SK-N-SH treated with all-trans-retinoic acid at 6 μM for 48 hours (cell line): ENCODE results near the gene LIN7A.

Experiments used
- ATAC-seq: fragments of 200-7000 bp; cut with Tn5 transposase; 3 replicates; pipeline ENCODE4 v1.9.1; 2020; ENCODE audit warnings: mild to moderate bottlenecking, moderate library complexity
- ARNTL ChIP-seq: fragments of 450-650 bp; formaldehyde crosslinking; IDR thresholded peaks from 2 replicates; pipeline ENCODE4 v1.5.0; 2020; ENCODE audit warnings: low read depth, mild to moderate bottlenecking, moderate library complexity, borderline replicate concordance
- BACH2 ChIP-seq: fragments of 250-450 bp; sonication (Bioruptor Pico); IDR thresholded peaks from 2 replicates; pipeline ENCODE4 v1.9.0; 2021; ENCODE audit warnings: mild to moderate bottlenecking, borderline replicate concordance
- CSDC2 ChIP-seq: fragments of 250-450 bp; sonication (Bioruptor Pico); IDR thresholded peaks from 2 replicates; pipeline ENCODE4 v1.5.0; 2020; ENCODE audit warnings: mild to moderate bottlenecking, moderate library complexity
- CSRNP3 ChIP-seq: fragments of 250-450 bp; sonication (Bioruptor Pico); IDR thresholded peaks from 2 replicates; pipeline ENCODE4 v1.5.1; 2021; ENCODE audit warnings: mild to moderate bottlenecking, moderate library complexity
- ESRRG ChIP-seq: fragments of 250-450 bp; sonication (Bioruptor Pico); IDR thresholded peaks from 2 replicates; pipeline ENCODE4 v1.6.1; 2021; ENCODE audit warnings: mild to moderate bottlenecking
- GLIS3 ChIP-seq: fragments of 250-450 bp; sonication (Bioruptor Pico); IDR thresholded peaks from 2 replicates; pipeline ENCODE4 v1.5.0; 2020; ENCODE audit warnings: mild to moderate bottlenecking, moderate library complexity
- ISL1 ChIP-seq: fragments of 250-450 bp; sonication (Bioruptor Pico); IDR thresholded peaks from 2 replicates; pipeline ENCODE4 v2.1.2; 2022; ENCODE audit warnings: mild to moderate bottlenecking, moderate library complexity
- OSR1 ChIP-seq: fragments of 250-450 bp; sonication (Bioruptor Pico); IDR thresholded peaks from 2 replicates; pipeline ENCODE4 v1.8.0; 2022; ENCODE audit warnings: moderate library complexity, mild to moderate bottlenecking, inconsistent platforms
- PATZ1 ChIP-seq: fragments of 250-450 bp; sonication (Bioruptor Pico); IDR thresholded peaks from 2 replicates; pipeline ENCODE4 v1.8.0; 2020; ENCODE audit warnings: mild to moderate bottlenecking, moderate library complexity, borderline replicate concordance
- POU6F1 ChIP-seq: fragments of 250-450 bp; sonication (Bioruptor Pico); IDR thresholded peaks from 2 replicates; pipeline ENCODE4 v1.8.0; 2021; ENCODE audit warnings: low read depth, mild to moderate bottlenecking, moderate library complexity, borderline replicate concordance
- PPARA ChIP-seq: fragments of 250-450 bp; sonication (Bioruptor Pico); IDR thresholded peaks from 2 replicates; pipeline ENCODE4 v1.5.0; 2020; ENCODE audit warnings: mild to moderate bottlenecking, borderline replicate concordance
- RARB ChIP-seq: fragments of 250-450 bp; sonication (Bioruptor Pico); IDR thresholded peaks from 2 replicates; pipeline ENCODE4 v1.8.0; 2021; ENCODE audit warnings: mild to moderate bottlenecking, moderate library complexity
- SNAI2 ChIP-seq: fragments of 250-450 bp; sonication (Bioruptor Pico); IDR thresholded peaks from 2 replicates; pipeline ENCODE4 v1.5.0; 2020; ENCODE audit warnings: mild to moderate bottlenecking, moderate library complexity
- TCF4 ChIP-seq: fragments of 250-450 bp; sonication (Bioruptor Pico); IDR thresholded peaks from 2 replicates; pipeline ENCODE4 v1.8.0; 2021; ENCODE audit warnings: mild to moderate bottlenecking, moderate library complexity, borderline replicate concordance
- TOX ChIP-seq: fragments of 250-450 bp; sonication (Bioruptor Pico); IDR thresholded peaks from 2 replicates; pipeline ENCODE4 v1.8.0; 2021; ENCODE audit warnings: mild to moderate bottlenecking, moderate library complexity, borderline replicate concordance
- TSHZ2 ChIP-seq: fragments of 250-450 bp; sonication (Bioruptor Pico); IDR thresholded peaks from 2 replicates; pipeline ENCODE4 v1.5.0; 2020; ENCODE audit warnings: mild to moderate bottlenecking, moderate library complexity
- ZC3H10 ChIP-seq: fragments of 250-450 bp; sonication (Bioruptor Pico); IDR thresholded peaks from 2 replicates; pipeline ENCODE4 v1.5.1; 2021; ENCODE audit warnings: mild to moderate bottlenecking, moderate library complexity
- ZFP30 ChIP-seq: fragments of 450-650 bp; formaldehyde crosslinking; IDR thresholded peaks from 2 replicates; pipeline ENCODE4 v1.5.0; 2022; ENCODE audit warnings: mild to moderate bottlenecking, moderate library complexity
- ZNF565 ChIP-seq: fragments of 450-650 bp; formaldehyde crosslinking; conservative IDR thresholded peaks from 2 replicates; pipeline ENCODE4 v1.5.0; 2020; ENCODE audit warnings: low read depth, mild to moderate bottlenecking, moderate library complexity
- ZNF8 ChIP-seq: fragments of 450-650 bp; formaldehyde crosslinking; IDR thresholded peaks from 2 replicates; pipeline ENCODE4 v1.5.0; 2020; ENCODE audit warnings: mild to moderate bottlenecking, moderate library complexity

Gene LIN7A

GRCh38 chr12:80894179-80894578 lies 43.6 kb downstream of the LIN7A start:
- no peak for ATAC-seq
- TF ChIP-seq ZNF565 (CRISPR knock-in tag) (no peak), PPARA (no peak), ISL1 (CRISPR knock-in tag) (no peak), TCF4 (CRISPR knock-in tag) (no peak), ESRRG (CRISPR knock-in tag) (no peak), TSHZ2 (no peak), SNAI2 (CRISPR knock-in tag) (no peak), ARNTL (no peak), CSDC2 (CRISPR knock-in tag) (no peak), POU6F1 (no peak), CSRNP3 (CRISPR knock-in tag) (no peak), RARB (CRISPR knock-in tag) (no peak), ZFP30 (CRISPR knock-in tag) (no peak), BACH2 (CRISPR knock-in tag) (no peak), GLIS3 (CRISPR knock-in tag) (no peak), ZNF8 (CRISPR knock-in tag) (no peak), OSR1 (no peak)

- ATAC-seq = no peak
- TF ChIP-seq OSR1 (no peak), SNAI2 (CRISPR knock-in tag) (no peak), POU6F1 (no peak), ZFP30 (CRISPR knock-in tag) (no peak), TOX (CRISPR knock-in tag) (no peak)
- TF ChIP-seq, all 23 proteins: peak for 0
Measured at GRCh38 chr12:80892597-80893445, 44.9 kb downstream of the LIN7A start.

- no peak for TF ChIP-seq ZC3H10 (CRISPR knock-in tag)
- no peak for TF ChIP-seq ARNTL
- no peak for TF ChIP-seq SNAI2 (CRISPR knock-in tag)
- no peak for TF ChIP-seq PPARA
- TF ChIP-seq BACH2 (CRISPR knock-in tag) = no peak
- no peak for TF ChIP-seq PATZ1
- no peak for TF ChIP-seq ZNF565 (CRISPR knock-in tag)
- ATAC-seq = no peak
Measured at GRCh38 chr12:80884651-80885050, 53.1 kb downstream of the LIN7A start.
